ENCODE measurements around the gene HS6ST3.
A peak's percentile ranks its signal among the peaks of the same experiment; 100 is the strongest.

Gene HS6ST3

DNA sequence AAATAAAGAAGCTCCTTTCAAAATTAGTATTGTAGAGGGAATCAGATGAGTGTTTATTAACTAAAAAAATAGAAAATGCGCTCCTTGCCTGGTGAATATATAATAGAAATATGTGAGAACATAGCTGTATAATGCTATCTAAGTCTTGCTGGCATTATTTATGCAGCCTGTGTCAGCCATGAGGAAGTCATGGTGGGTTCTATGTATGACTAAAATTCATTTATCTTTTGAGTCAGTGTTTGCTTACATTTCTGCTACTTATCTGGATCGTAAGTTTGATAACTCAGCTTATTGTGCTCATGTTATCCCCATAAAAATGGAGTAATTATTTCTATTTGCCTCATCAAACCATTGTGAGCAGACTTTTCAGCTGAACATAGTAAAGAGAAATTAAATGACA lies 455.1 kb downstream of the HS6ST3 start:
- peaks cover 2% of the 10 kb centered on the region for H3K9me3 ChIP-seq (ENCODE audit: control insufficient read depth, low read length)
- no peaks in the 10 kb centered on the region for H3K36me3 ChIP-seq (ENCODE audit: control insufficient read depth, insufficient read depth, low read length, severe bottlenecking)
- no peak overlapping the region for H3K9ac ChIP-seq (ENCODE audit: low read length)

DNA sequence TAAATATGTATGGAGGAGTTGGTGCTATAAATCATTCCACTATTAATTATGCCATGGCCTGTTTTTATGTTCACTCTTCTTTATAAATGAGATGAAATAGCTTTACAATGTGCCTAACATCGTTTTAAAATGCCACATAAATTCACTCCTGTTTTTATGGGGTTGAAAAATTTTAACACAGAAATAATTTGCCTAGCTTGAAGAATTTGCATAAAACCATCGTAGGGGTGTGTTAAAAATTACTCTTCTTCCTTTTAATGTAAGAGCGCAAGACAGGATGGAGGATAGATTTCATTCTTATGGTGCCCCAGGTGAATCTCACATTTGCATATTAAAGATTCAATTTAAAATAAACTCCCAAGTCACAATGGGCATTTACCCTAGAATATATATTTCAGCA lies 456.6 kb downstream of the HS6ST3 start:
- H3K9me3 ChIP-seq (ENCODE audit: control insufficient read depth, low read length), result peaks cover 2% of the 10 kb centered on the region
- no peaks in the 10 kb centered on the region for H3K27me3 ChIP-seq (replicated peaks; ENCODE audit: control insufficient read depth, insufficient read depth, low read length)
- DNase-seq (ENCODE audit: low read depth), result no peak
- no peaks in the 10 kb centered on the region for H3K4me1 ChIP-seq (ENCODE audit: control insufficient read depth, insufficient read depth, low read length)
- no peak overlapping the region for H3K4me3 ChIP-seq (ENCODE audit: low read length)
- H3K9ac ChIP-seq (ENCODE audit: low read length), result no peak overlapping the region
- H3K36me3 ChIP-seq (ENCODE audit: control insufficient read depth, insufficient read depth, low read length, severe bottlenecking), result no peaks in the 10 kb centered on the region

More for the DNA sequence above, 455.1 kb downstream of the HS6ST3 start:
- peak; percentile 1 for DNase-seq (ENCODE audit: low read depth)
- Histone ChIP-seq H3K4me3 (ENCODE audit: low read length) (no peak overlapping the region), H3K27me3 (replicated peaks; ENCODE audit: control insufficient read depth, insufficient read depth, low read length) (no peaks in the 10 kb centered on the region), H3K4me1 (ENCODE audit: control insufficient read depth, insufficient read depth, low read length) (no peaks in the 10 kb centered on the region)

DNA sequence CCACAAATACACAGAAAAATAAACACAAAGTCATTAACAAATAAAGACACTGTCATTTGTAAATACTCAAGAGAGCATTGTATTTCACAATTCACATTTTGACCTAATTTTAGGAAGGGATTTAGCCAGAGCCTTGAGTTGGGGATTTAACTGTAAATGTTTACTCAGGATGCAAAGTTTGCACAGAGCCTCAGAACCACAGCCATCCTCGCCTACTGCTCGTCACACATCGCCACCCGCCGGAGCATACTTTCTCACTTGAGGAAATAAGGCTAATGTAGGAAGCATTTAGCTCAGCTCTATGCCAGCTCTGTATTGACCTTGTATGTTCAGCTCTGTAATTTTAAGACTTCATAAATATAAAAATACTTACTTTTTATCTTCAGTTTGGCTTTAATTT lies 461.6 kb downstream of the HS6ST3 start:
- DNase-seq (ENCODE audit: low read depth), result peak; percentile 33
- H3K9me3 ChIP-seq (ENCODE audit: control insufficient read depth, low read length), result peaks cover 2% of the 10 kb centered on the region
- no peak overlapping the region for H3K4me3 ChIP-seq (ENCODE audit: low read length)

DNA sequence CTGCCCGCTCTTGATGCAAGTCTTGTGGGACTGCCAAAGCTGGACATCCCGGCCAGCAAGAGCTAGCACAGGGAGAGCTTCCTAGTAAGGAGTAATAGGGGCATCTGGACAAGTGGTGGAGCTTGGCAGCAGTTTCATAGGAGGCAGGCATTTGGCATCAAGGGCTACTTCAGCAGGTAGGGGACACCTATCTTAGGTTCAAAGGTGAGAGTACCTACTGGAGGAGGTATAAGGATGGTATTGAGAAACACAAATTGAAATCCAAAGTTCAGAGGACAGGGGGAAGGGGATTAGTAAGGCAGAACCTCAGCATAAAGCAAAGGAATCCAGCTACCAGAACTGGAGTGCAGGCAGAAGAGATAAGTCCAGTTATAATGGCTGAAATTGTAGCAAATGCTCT lies 462.7 kb downstream of the HS6ST3 start:
- no peak for DNase-seq (ENCODE audit: low read depth)
- Histone ChIP-seq H3K27me3 (replicated peaks; ENCODE audit: control insufficient read depth, insufficient read depth, low read length) (no peaks in the 10 kb centered on the region), H3K9ac (ENCODE audit: low read length) (no peak overlapping the region), H3K4me1 (ENCODE audit: control insufficient read depth, insufficient read depth, low read length) (no peaks in the 10 kb centered on the region), H3K9me3 (ENCODE audit: control insufficient read depth, low read length) (peaks cover 2% of the 10 kb centered on the region), H3K36me3 (ENCODE audit: control insufficient read depth, insufficient read depth, low read length, severe bottlenecking) (no peaks in the 10 kb centered on the region), H3K4me3 (ENCODE audit: low read length) (no peak overlapping the region)

More for the DNA sequence above, 461.6 kb downstream of the HS6ST3 start:
- H3K27me3 ChIP-seq (replicated peaks; ENCODE audit: control insufficient read depth, insufficient read depth, low read length), result no peaks in the 10 kb centered on the region
- no peaks in the 10 kb centered on the region for H3K4me1 ChIP-seq (ENCODE audit: control insufficient read depth, insufficient read depth, low read length)
- H3K36me3 ChIP-seq (ENCODE audit: control insufficient read depth, insufficient read depth, low read length, severe bottlenecking), result no peaks in the 10 kb centered on the region
- no peak overlapping the region for H3K9ac ChIP-seq (ENCODE audit: low read length)

DNA sequence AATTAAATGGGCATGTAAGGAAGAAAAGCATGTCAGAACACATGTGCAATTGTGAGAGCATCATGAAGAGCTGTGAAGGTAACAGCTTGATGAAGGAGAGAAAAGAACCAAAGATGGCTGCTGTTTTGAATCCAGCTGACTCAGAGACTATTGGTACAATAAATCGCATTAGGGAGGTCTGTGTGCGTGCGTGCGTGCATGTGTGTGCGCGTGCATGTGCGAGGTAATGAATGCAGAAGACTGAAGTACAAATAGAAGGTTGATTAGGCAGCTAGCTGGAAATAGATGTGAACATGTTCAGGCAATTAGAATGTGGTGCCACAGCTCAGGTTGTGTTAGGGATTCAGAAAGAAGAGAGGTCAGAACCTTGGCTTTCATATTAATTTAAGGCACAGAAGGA lies 463.9 kb downstream of the HS6ST3 start:
- peaks cover 2% of the 10 kb centered on the region for H3K9me3 ChIP-seq (ENCODE audit: control insufficient read depth, low read length)
- H3K4me3 ChIP-seq (ENCODE audit: low read length), result no peak overlapping the region
- no peak for DNase-seq (ENCODE audit: low read depth)
- H3K27me3 ChIP-seq (replicated peaks; ENCODE audit: control insufficient read depth, insufficient read depth, low read length), result no peaks in the 10 kb centered on the region
- H3K9ac ChIP-seq (ENCODE audit: low read length), result no peak overlapping the region
- no peaks in the 10 kb centered on the region for H3K36me3 ChIP-seq (ENCODE audit: control insufficient read depth, insufficient read depth, low read length, severe bottlenecking)
- no peaks in the 10 kb centered on the region for H3K4me1 ChIP-seq (ENCODE audit: control insufficient read depth, insufficient read depth, low read length)

DNA sequence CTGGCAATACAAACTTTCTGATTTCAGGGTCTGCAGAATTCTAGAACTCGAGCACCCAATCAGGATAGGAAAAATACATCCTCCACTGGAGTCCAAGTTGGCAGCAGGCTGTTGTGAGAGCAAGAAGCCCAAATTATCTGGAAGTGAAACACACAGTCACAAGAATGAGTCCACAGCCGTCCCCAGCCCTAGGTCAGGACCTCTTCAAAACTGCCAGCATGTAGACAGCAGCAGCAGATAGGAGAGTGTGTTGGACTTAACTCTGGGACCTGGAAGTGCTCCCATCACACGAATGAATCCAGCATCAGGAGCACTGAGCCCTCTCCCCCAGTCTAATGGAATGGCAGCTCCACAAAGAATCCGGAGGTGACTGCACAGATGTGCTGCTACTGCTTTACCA lies 483.7 kb downstream of the HS6ST3 start:
- Histone ChIP-seq H3K9ac (ENCODE audit: low read length) (no peak overlapping the region), H3K27me3 (replicated peaks; ENCODE audit: control insufficient read depth, insufficient read depth, low read length) (no peaks in the 10 kb centered on the region), H3K36me3 (ENCODE audit: control insufficient read depth, insufficient read depth, low read length, severe bottlenecking) (no peaks in the 10 kb centered on the region), H3K9me3 (ENCODE audit: control insufficient read depth, low read length) (no peaks in the 10 kb centered on the region), H3K4me1 (ENCODE audit: control insufficient read depth, insufficient read depth, low read length) (peaks cover 3% of the 10 kb centered on the region), H3K4me3 (ENCODE audit: low read length) (no peak overlapping the region)
- DNase-seq (ENCODE audit: low read depth), result no peak

DNA sequence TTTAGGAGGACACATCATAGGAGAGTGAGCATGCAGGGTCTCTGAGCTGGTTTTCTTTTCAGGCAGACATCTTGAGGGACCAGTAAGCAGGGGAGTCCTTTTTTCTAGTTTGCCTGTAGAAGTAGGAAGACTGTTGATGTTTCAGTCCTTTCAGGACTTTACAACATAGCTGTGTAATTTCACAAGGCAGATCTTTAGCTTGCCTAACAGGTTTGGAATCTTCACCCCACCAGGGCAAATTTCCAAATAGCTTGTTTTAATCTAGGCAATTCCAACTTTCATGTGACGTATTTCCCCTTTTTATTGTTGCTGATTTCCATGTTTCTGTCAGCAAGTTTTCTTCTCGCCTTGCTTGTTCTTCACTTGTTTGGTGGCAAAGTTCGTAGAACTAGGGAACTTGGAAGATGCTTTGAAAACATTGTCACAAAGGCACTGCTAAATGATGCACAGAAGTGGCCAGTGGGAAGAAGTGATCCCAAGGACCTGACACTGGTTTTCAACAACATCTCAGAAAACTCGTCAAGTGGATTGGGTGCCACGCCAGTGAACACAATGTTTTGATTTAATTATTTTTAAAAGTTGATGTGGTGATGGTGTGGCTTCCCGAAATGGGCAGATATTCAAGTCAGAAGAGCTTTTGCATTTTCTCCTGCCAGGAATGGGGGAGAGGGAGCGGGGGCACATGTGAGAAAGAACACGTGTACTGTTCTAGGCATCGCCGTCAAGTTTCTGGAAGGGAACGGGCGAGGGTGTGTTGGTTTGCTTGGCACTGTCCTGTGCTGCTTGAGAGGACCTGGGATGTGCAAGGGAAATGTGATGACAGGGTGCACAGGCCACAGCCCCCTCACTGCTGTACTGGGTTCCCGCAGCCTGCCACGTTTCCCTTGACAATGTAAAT lies 485.8 kb downstream of the HS6ST3 start:
- peak; percentile 2 for DNase-seq (ENCODE audit: low read depth)
- H3K9ac ChIP-seq (ENCODE audit: low read length), result no peak overlapping the region
- no peaks in the 10 kb centered on the region for H3K27me3 ChIP-seq (replicated peaks; ENCODE audit: control insufficient read depth, insufficient read depth, low read length)
- H3K4me1 ChIP-seq (ENCODE audit: control insufficient read depth, insufficient read depth, low read length), result peaks cover 3% of the 10 kb centered on the region
- no peaks in the 10 kb centered on the region for H3K36me3 ChIP-seq (ENCODE audit: control insufficient read depth, insufficient read depth, low read length, severe bottlenecking)
- no peak overlapping the region for H3K4me3 ChIP-seq (ENCODE audit: low read length)
- no peaks in the 10 kb centered on the region for H3K9me3 ChIP-seq (ENCODE audit: control insufficient read depth, low read length)

DNA sequence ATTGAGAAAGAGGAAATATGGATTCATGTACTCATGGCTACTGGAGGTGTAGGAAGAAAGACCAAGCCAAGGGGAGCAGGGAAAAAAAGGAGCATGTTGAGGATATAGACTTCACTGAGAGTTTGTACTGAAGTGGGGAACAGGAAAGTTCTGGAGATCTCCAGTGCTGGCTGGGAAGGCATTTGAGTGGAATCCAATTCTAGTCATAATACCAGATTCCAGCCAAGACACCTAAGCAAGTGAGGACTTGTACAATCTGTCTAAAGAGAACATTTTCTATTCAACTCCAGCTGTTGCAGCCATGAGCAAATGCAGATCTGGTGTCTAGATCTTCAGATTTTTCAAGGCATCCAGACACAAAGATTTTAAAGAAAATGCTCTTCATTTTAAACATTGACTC lies 491.8 kb downstream of the HS6ST3 start:
- Histone ChIP-seq H3K27me3 (replicated peaks; ENCODE audit: control insufficient read depth, insufficient read depth, low read length) (no peaks in the 10 kb centered on the region), H3K36me3 (ENCODE audit: control insufficient read depth, insufficient read depth, low read length, severe bottlenecking) (no peaks in the 10 kb centered on the region), H3K4me1 (ENCODE audit: control insufficient read depth, insufficient read depth, low read length) (no peaks in the 10 kb centered on the region), H3K9ac (ENCODE audit: low read length) (no peak overlapping the region), H3K9me3 (ENCODE audit: control insufficient read depth, low read length) (peaks cover 5% of the 10 kb centered on the region), H3K4me3 (ENCODE audit: low read length) (no peak overlapping the region)
- no peak for DNase-seq (ENCODE audit: low read depth)

DNA sequence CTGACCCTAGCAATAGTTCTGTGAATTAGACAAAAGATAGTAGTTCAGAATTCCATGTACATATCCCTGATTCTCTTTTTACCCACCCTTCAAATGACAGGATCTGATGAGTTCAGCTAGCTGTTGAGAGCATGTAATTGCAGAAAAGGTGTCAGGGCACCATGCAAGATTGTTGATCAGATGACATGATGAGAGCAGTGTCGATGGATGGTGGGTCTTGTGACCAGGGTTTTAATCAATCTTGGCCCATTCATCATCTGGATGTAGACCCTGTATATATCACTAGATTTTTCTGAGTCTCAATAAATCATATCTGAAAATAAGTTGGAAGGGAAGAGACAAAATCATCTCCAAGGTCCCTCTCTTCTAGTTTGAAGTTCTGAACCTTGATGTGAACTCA lies 525.3 kb downstream of the HS6ST3 start:
- H3K4me3 ChIP-seq (ENCODE audit: low read length), result no peak overlapping the region
- no peak for DNase-seq (ENCODE audit: low read depth)
- no peaks in the 10 kb centered on the region for H3K4me1 ChIP-seq (ENCODE audit: control insufficient read depth, insufficient read depth, low read length)
- H3K36me3 ChIP-seq (ENCODE audit: control insufficient read depth, insufficient read depth, low read length, severe bottlenecking), result no peaks in the 10 kb centered on the region
- no peak overlapping the region for H3K9ac ChIP-seq (ENCODE audit: low read length)
- H3K9me3 ChIP-seq (ENCODE audit: control insufficient read depth, low read length), result peaks cover 4% of the 10 kb centered on the region
- H3K27me3 ChIP-seq (replicated peaks; ENCODE audit: control insufficient read depth, insufficient read depth, low read length), result no peaks in the 10 kb centered on the region

DNA sequence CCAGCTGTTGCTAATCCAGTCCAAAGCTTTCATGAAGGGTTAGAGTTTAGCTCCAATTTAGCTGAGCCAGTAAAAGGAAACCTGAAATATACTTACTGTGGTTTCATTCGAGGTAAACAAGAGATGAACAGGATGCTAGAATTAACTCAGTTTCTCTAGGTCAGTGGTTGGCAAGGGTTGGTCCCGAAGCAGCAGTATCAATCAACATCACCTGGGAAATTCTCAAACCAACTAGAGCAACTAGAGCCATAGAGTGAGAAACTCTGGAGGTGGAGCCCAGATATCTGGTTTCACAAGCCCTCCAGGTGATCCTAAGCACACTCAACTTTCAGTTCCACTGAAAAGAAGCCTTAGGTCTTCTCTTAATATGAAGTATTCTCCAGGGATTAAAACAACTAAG lies 527.6 kb downstream of the HS6ST3 start:
- Histone ChIP-seq H3K9me3 (ENCODE audit: control insufficient read depth, low read length) (peaks cover 4% of the 10 kb centered on the region), H3K27me3 (replicated peaks; ENCODE audit: control insufficient read depth, insufficient read depth, low read length) (no peaks in the 10 kb centered on the region), H3K4me1 (ENCODE audit: control insufficient read depth, insufficient read depth, low read length) (no peaks in the 10 kb centered on the region), H3K36me3 (ENCODE audit: control insufficient read depth, insufficient read depth, low read length, severe bottlenecking) (no peaks in the 10 kb centered on the region), H3K4me3 (ENCODE audit: low read length) (no peak overlapping the region), H3K9ac (ENCODE audit: low read length) (no peak overlapping the region)
- no peak for DNase-seq (ENCODE audit: low read depth)

DNA sequence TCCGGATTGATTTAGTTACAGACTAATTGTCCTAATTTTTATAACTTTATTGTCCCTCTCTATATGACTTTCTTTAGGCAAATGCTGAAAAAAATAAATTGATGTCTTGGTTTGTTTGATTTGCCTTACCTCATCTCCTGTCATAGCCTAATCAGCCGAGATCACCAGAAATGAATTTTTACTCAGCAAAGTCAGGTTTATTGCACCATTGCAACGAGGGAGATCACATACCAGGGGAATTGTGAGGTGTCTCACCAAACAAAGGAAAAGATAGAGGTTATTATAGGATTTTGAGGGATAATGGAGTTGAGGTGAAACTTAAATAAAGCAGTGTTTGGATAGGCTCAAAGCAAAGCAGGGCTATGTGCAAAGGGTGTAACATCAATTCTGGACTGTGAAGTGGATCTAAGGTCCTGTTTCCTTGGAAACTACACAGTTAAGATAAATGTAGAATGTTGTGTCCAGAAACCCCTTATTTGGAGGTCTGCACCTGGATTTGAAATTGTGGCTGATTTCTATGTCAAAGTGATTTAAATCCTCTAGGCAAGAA lies 531.8 kb downstream of the HS6ST3 start:
- Histone ChIP-seq H3K4me1 (ENCODE audit: control insufficient read depth, insufficient read depth, low read length) (no peaks in the 10 kb centered on the region), H3K4me3 (ENCODE audit: low read length) (no peak overlapping the region), H3K9me3 (ENCODE audit: control insufficient read depth, low read length) (peaks cover 6% of the 10 kb centered on the region), H3K36me3 (ENCODE audit: control insufficient read depth, insufficient read depth, low read length, severe bottlenecking) (no peaks in the 10 kb centered on the region), H3K9ac (ENCODE audit: low read length) (no peak overlapping the region), H3K27me3 (replicated peaks; ENCODE audit: control insufficient read depth, insufficient read depth, low read length) (no peaks in the 10 kb centered on the region)
- DNase-seq (ENCODE audit: low read depth), result no peak

All from adipocyte (in vitro differentiated cells).